CD14-positive monocyte (primary cell): Measurements from ENCODE around the gene FAXDC2. TPM values are rescaled to one million over a fixed set of nuclear protein-coding genes. Genes with fewer than 3 reads are reported as not detected.
A peak's percentile ranks its signal among the peaks of the same experiment; 100 is the strongest.

Experiments used
- DNase-seq, 3 donors: peaks; one replicate each; pipeline ENCODE4 v3.0.0-alpha.2; 2011 to 2022
- H2AFZ ChIP-seq: 2 replicates; pipeline ENCODE4 v1.6.0; 2012; ENCODE audit warnings: mild to moderate bottlenecking, low read depth, low read length, inconsistent platforms; ENCODE audit not compliant: insufficient read depth, poor library complexity, severe bottlenecking
- H3K27ac ChIP-seq, 2 donors: 1 replicate in 1 of 2; 2 replicates in 1 of 2; pipeline ENCODE4 v1.5.1; 2012 to 2013; ENCODE audit warnings: low read length in 2 of 2, control low read depth in 1 of 2, inconsistent platforms in 1 of 2, low read depth in 1 of 2, mild to moderate bottlenecking in 1 of 2
- H3K27me3 ChIP-seq, 2 donors: one replicate each; pipeline versions ENCODE4 v1.6.0 to v1.6.1; 2011 to 2013; ENCODE audit warnings: low read length in 2 of 2; ENCODE audit not compliant: control insufficient read depth in 2 of 2, insufficient read depth in 2 of 2
- H3K36me3 ChIP-seq, 2 donors: replicated peaks in 1 of 2; 1 replicate in 1 of 2; 2 replicates in 1 of 2; pipeline versions ENCODE4 v1.5.1 to v1.6.1; 2012 to 2013; ENCODE audit warnings: low read length in 2 of 2, control low read depth in 1 of 2, inconsistent platforms in 1 of 2, mild to moderate bottlenecking in 1 of 2; ENCODE audit not compliant: insufficient read depth in 2 of 2, control insufficient read depth in 1 of 2
- H3K4me1 ChIP-seq, 2 donors: 1 replicate in 1 of 2; 2 replicates in 1 of 2; pipeline versions ENCODE4 v1.5.1 to v1.6.1; 2012 to 2013; ENCODE audit warnings: low read length in 2 of 2, control low read depth in 1 of 2, inconsistent platforms in 1 of 2, mild to moderate bottlenecking in 1 of 2, moderate library complexity in 1 of 2; ENCODE audit not compliant: insufficient read depth in 2 of 2, control insufficient read depth in 1 of 2
- H3K4me2 ChIP-seq: replicated peaks from 2 replicates; pipeline ENCODE3; 2012; ENCODE audit warnings: low read length, moderate library complexity, mild to moderate bottlenecking; ENCODE audit not compliant: poor library complexity, severe bottlenecking; ENCODE audit errors: extremely low read depth
- H3K4me3 ChIP-seq, 3 experiments: fragments of 200-600 bp in 1 of 3; sonication (generic) in 1 of 3; replicated peaks in 1 of 3; 1 replicate in 2 of 3; 2 replicates in 1 of 3; pipeline ENCODE4 v1.5.1; 2011 to 2013; ENCODE audit warnings: low read length in 3 of 3, mild to moderate bottlenecking in 3 of 3, control low read depth in 2 of 3, low read depth in 2 of 3, inconsistent platforms in 1 of 3, moderate library complexity in 1 of 3
- H3K79me2 ChIP-seq: 2 replicates; pipeline ENCODE4 v1.6.0; 2012; ENCODE audit warnings: mild to moderate bottlenecking, control low read depth, inconsistent platforms, low read length, moderate library complexity; ENCODE audit not compliant: insufficient read depth
- H3K9ac ChIP-seq: 2 replicates; pipeline ENCODE4 v1.6.0; 2017; ENCODE audit warnings: low read length, mild to moderate bottlenecking; ENCODE audit not compliant: insufficient read depth, poor library complexity, severe bottlenecking
- H3K9me3 ChIP-seq, 2 donors: replicated peaks in 1 of 2; 1 replicate in 1 of 2; 2 replicates in 1 of 2; pipeline versions ENCODE4 v1.5.1 to v1.6.1; 2012 to 2013; ENCODE audit warnings: low read length in 2 of 2, control low read depth in 1 of 2; ENCODE audit not compliant: control insufficient read depth in 1 of 2, insufficient read depth in 1 of 2
- H4K20me1 ChIP-seq: 2 replicates; pipeline ENCODE4 v1.6.0; 2012; ENCODE audit warnings: mild to moderate bottlenecking, low read length, control low read depth, moderate library complexity; ENCODE audit not compliant: insufficient read depth
- H3K27ac Mint-ChIP-seq, 7 donors: one replicate each; pipeline ENCODE4 v1.8.0; 2020; ENCODE audit warnings: mild to moderate bottlenecking in 7 of 7, mixed read lengths in 7 of 7, moderate library complexity in 6 of 7, inconsistent platforms in 2 of 7
- H3K27me3 Mint-ChIP-seq, 3 donors: one replicate each; pipeline ENCODE4 v1.8.0; 2021 to 2022; ENCODE audit warnings: low read depth in 3 of 3, mild to moderate bottlenecking in 3 of 3, mixed read lengths in 3 of 3, moderate library complexity in 3 of 3, inconsistent platforms in 1 of 3
- H3K36me3 Mint-ChIP-seq, 2 donors: one replicate each; pipeline ENCODE4 v1.8.0; 2020; ENCODE audit warnings: mixed read lengths in 2 of 2, inconsistent platforms in 1 of 2, mild to moderate bottlenecking in 1 of 2
- H3K4me1 Mint-ChIP-seq: one replicate; pipeline ENCODE4 v1.8.0; 2020; ENCODE audit warnings: mild to moderate bottlenecking, mixed read lengths
- H3K4me3 Mint-ChIP-seq, 2 donors: one replicate each; pipeline ENCODE4 v1.8.0; 2020; ENCODE audit warnings: mild to moderate bottlenecking in 2 of 2, mixed read lengths in 2 of 2, moderate library complexity in 1 of 2
- H3K9me3 Mint-ChIP-seq, 7 donors: one replicate each; pipeline ENCODE4 v1.8.0; 2020 to 2022; ENCODE audit warnings: mixed read lengths in 7 of 7, mild to moderate bottlenecking in 6 of 7, moderate library complexity in 6 of 7, inconsistent platforms in 2 of 7
- CTCF ChIP-seq: fragments of 200-600 bp; IDR thresholded peaks from one replicate; pipeline ENCODE4 v1.8.0; 2022; ENCODE audit warnings: antibody characterized with exemption, mild to moderate bottlenecking
- WGBS: methylation state at CpG from one replicate; pipeline ENCODE4 v1.1.5; 2013; ENCODE audit warnings: missing lambda C conversion rate; ENCODE audit not compliant: insufficient coverage; 5-methylcytosine and 5-hydroxymethylcytosine counted together
- intact Hi-C, 2 donors: fragments of 100-400 bp; cut with micrococcal nuclease; formaldehyde crosslinking; loops; one replicate each; pipeline versions ENCODE4 v1.15.0 to v1.15.1; 2023
- polyA plus RNA-seq, 3 donors: library from polyadenylated mRNA; depleted of rRNA in 1 of 3; unstranded in 2 of 3; stranded (reverse) in 1 of 3; fragments of 300-500 nt in 2 of 3; fragments of >200 nt in 1 of 3; fragmentation: Illumina TruSeq in 2 of 3; gene quantifications; 1 replicate in 2 of 3; 2 replicates in 1 of 3; pipeline ENCODE4 v1.2.3, GENCODE V29; 2012 to 2021

Gene FAXDC2
- polyA plus RNA-seq, 3 donors: 0.30 to 1.4 (median 0.60) TPM

GRCh38 chr5:154820383-154820782 lies 30.0 kb downstream of the FAXDC2 start:
- WGBS: 92% methylated on average over 2 of the region's 5 CpGs
- Histone ChIP-seq H3K4me2 (no peak overlapping the region), H3K9me3 (no peaks in the 10 kb centered on the region), H3K79me2 (no peaks in the 10 kb centered on the region), H3K4me1 (peaks cover 8% of the 10 kb centered on the region in 2 donors), H2AFZ (no peak overlapping the region), H3K27me3 (no peaks in the 10 kb centered on the region), H3K4me3 (no peak overlapping the region), H3K27ac (no peak overlapping the region), H3K9ac (no peak overlapping the region), H4K20me1 (peaks cover 15% of the 10 kb centered on the region), H3K36me3 (peaks cover 44 to 56% of the 10 kb centered on the region in 2 donors)
- no peak for TF ChIP-seq CTCF
- H3K9me3 Mint-ChIP-seq: no peaks in the 10 kb centered on the region
- no peaks in the 10 kb centered on the region for H3K27me3 Mint-ChIP-seq
- peaks cover 51 to 54% of the 10 kb centered on the region in 2 donors for H3K36me3 Mint-ChIP-seq
- no peak overlapping the region for H3K4me3 Mint-ChIP-seq
- H3K27ac Mint-ChIP-seq: peak overlapping the region in 1 of 7 donors; percentile 81
- intact Hi-C loops: no loop called here
- peaks cover 11% of the 10 kb centered on the region for H3K4me1 Mint-ChIP-seq
- DNase-seq: no peak

- H3K9ac ChIP-seq: no peak overlapping the region
- Mint-ChIP-seq H3K27me3 (no peaks in the 10 kb centered on the region), H3K27ac (peak overlapping the region in 1 of 7 donors; percentile 57), H3K4me3 (no peak overlapping the region), H3K9me3 (no peaks in the 10 kb centered on the region), H3K36me3 (peaks cover 56 to 60% of the 10 kb centered on the region in 2 donors), H3K4me1 (peaks cover 11% of the 10 kb centered on the region)
- peaks cover 15% of the 10 kb centered on the region for H4K20me1 ChIP-seq
- intact Hi-C loops: no loop called here
- no peak for DNase-seq
- H3K36me3 ChIP-seq: peaks cover 51 to 62% of the 10 kb centered on the region in 2 donors
- no peak overlapping the region for H3K4me2 ChIP-seq
- H3K27me3 ChIP-seq: no peaks in the 10 kb centered on the region
- H2AFZ ChIP-seq: no peak overlapping the region
- H3K9me3 ChIP-seq: no peaks in the 10 kb centered on the region
- H3K79me2 ChIP-seq: no peaks in the 10 kb centered on the region
- no peak overlapping the region for H3K4me3 ChIP-seq
- peaks cover 8% of the 10 kb centered on the region in 2 donors for H3K4me1 ChIP-seq
- TF ChIP-seq CTCF: no peak
- H3K27ac ChIP-seq: no peak overlapping the region
- WGBS: 94% methylated on average over 3 of the region's 7 CpGs
These were observed 30.9 kb downstream of the FAXDC2 start for GRCh38 chr5:154819546-154819945.
